Measurements from ENCODE around the gene HOXB3.

The HOXB3 gene

GRCh38 chr17:48597778-48598631 lies 8.0 kb upstream of the HOXB3 start:
- DNase-seq (ENCODE audit: low read depth, low spot score) = peak; percentile 66

- DNase-seq (ENCODE audit: low read depth, low spot score) = no peak
These were observed 7.4 kb upstream of the HOXB3 start for GRCh38 chr17:48597528-48597777.

GRCh38 chr17:48596735-48597527 lies 6.9 kb upstream of the HOXB3 start:
- DNase-seq (ENCODE audit: low read depth, low spot score) = no peak

GRCh38 chr17:48596000-48596734 lies 6.1 kb upstream of the HOXB3 start:
- DNase-seq (ENCODE audit: low read depth, low spot score) = no peak

- DNase-seq (ENCODE audit: low read depth, low spot score) = no peak
These were observed 5.4 kb upstream of the HOXB3 start for GRCh38 chr17:48595278-48595999.

- DNase-seq (ENCODE audit: low read depth, low spot score) = no peak
These were observed 4.7 kb upstream of the HOXB3 start for GRCh38 chr17:48594538-48595277.

GRCh38 chr17:48593840-48594537 lies 3.9 kb upstream of the HOXB3 start:
- DNase-seq (ENCODE audit: low read depth, low spot score) = peak; percentile 95

GRCh38 chr17:48593126-48593829 lies 3.2 kb upstream of the HOXB3 start, which contains the start of gene HOXB5:
HOXB5 (minus strand) TSS chr17:48593779; CDS start chr17:48593682, 97 bp downstream.
- DNase-seq (ENCODE audit: low read depth, low spot score) = peak; percentile 70

- DNase-seq (ENCODE audit: low read depth, low spot score) = no peak
These were observed 2.5 kb upstream of the HOXB3 start for GRCh38 chr17:48592577-48592976.

- DNase-seq (ENCODE audit: low read depth, low spot score) = no peak
These were observed 2.0 kb upstream of the HOXB3 start for GRCh38 chr17:48592057-48592514.

GRCh38 chr17:48591255-48592056 lies 1.4 kb upstream of the HOXB3 start:
- no peak for DNase-seq (ENCODE audit: low read depth, low spot score)

- no peak for DNase-seq (ENCODE audit: low read depth, low spot score)
These were observed 643 bp upstream of the HOXB3 start for GRCh38 chr17:48590607-48591161.

GRCh38 chr17:48589060-48589830 lies 796 bp downstream of the HOXB3 start:
- DNase-seq (ENCODE audit: low read depth, low spot score) = no peak

GRCh38 chr17:48588528-48588927 lies 1.5 kb downstream of the HOXB3 start:
- no peak for DNase-seq (ENCODE audit: low read depth, low spot score)

- no peak for DNase-seq (ENCODE audit: low read depth, low spot score)
These were observed 2.0 kb downstream of the HOXB3 start for GRCh38 chr17:48588074-48588415.

- no peak for DNase-seq (ENCODE audit: low read depth, low spot score)
These were observed 2.6 kb downstream of the HOXB3 start for GRCh38 chr17:48587276-48588073.

Data from astrocyte of the hippocampus (primary cell).